Activated B cell treated with CpG ODN at 0.5 μM for 24 hours (primary cell): ENCODE measurements around the gene CLGN. TPM values are rescaled to one million over a fixed set of nuclear protein-coding genes. Genes with fewer than 3 reads are reported as not detected.

ENCODE experiments used
- ATAC-seq: fragments of 200-7000 bp; cut with Tn5 transposase; one replicate; pipeline ENCODE4 v1.10.0; 2021; ENCODE audit warnings: low read depth, mild to moderate bottlenecking, moderate library complexity
- CTCF ChIA-PET: fragments of 350-600 bp; sonication (Branson Sonifier 250); formaldehyde crosslinking; loops from one replicate; lab custom pipeline; 2021; ENCODE audit warnings: antibody characterized with exemption; lab: Charles Lee
- POLR2A ChIA-PET: fragments of 350-600 bp; sonication (Branson Sonifier 250); formaldehyde crosslinking; loops from one replicate; lab custom pipeline; 2021; ENCODE audit warnings: antibody characterized with exemption; lab: Charles Lee
- DNase-seq: peaks from one replicate; pipeline ENCODE4 v3.0.0; 2022
- H3K27ac Mint-ChIP-seq: one replicate; pipeline ENCODE4 v1.8.0; 2020; ENCODE audit warnings: mixed read lengths
- H3K27me3 Mint-ChIP-seq: one replicate; pipeline ENCODE4 v1.8.0; 2021; ENCODE audit warnings: mixed read lengths
- H3K36me3 Mint-ChIP-seq: one replicate; pipeline ENCODE4 v1.8.0; 2021; ENCODE audit warnings: low read depth, mixed read lengths
- H3K4me1 Mint-ChIP-seq: one replicate; pipeline ENCODE4 v1.8.0; 2021; ENCODE audit warnings: mixed read lengths
- H3K4me3 Mint-ChIP-seq: one replicate; pipeline ENCODE4 v1.8.0; 2020; ENCODE audit warnings: mild to moderate bottlenecking, mixed read lengths
- H3K9me3 Mint-ChIP-seq: one replicate; pipeline ENCODE4 v1.8.0; 2020; ENCODE audit warnings: mixed read lengths
- intact Hi-C: fragments of 100-400 bp; cut with micrococcal nuclease; formaldehyde crosslinking; loops from one replicate; pipeline ENCODE4 v1.15.1; 2024
- total RNA-seq: library from RNA; stranded (reverse); gene quantifications from 2 replicates; pipeline ENCODE4 v1.2.3, GENCODE V29; 2022
- TF ChIP-seq, protein P1 (sequence below): fragments of 200-600 bp; IDR thresholded peaks from one replicate; pipeline ENCODE4 v1.8.0; 2022; ENCODE audit warnings: antibody characterized with exemption, mild to moderate bottlenecking

Gene CLGN
- total RNA-seq, 1 donor from 2014 or later: not detected

DNA sequence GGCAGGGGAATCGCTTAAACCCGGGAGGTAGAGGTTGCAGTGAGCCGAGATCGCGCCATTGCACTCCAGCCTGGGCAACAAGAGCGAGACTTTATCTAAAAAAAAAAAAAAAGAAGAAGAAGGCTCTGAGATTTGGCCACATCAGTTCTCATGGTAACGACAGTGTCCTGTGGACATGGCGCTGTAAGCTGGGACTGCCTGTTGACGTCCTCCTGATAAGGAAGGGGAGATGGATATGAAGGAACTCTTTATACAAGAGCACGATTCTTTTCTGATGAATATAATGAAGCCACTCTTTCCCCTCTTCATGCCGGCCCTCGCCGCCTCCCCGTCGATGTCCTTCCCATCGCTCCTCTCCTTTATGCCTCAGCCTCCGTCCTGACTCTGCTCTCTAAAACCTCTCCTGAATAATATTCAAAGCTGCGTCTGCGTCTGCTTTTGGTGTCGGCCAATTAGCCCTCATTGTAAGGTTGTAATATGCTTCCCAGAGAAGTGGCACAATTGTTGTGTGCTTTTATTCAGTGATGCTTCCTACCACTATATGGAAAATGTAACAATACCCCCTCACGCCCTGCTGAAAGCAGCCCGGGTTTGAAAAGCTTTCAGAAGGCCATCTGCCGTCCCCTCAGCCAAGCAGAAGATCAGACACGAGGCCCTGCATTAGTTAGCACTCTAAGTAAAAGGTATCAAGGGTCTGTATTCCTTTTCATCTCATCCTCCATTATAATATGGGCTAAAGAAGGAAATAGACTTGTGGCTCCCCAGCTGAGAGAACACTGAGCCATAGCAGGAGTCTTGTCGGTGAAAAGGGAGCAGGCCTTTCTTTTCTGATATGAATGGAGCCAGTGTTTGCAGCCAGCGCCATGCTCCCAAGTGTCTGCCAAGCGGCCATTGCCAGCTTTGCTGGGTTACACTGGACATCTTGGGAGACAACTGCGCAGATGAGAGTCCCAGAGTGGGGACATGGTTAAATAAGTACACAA lies 76.1 kb downstream of the CLGN start:
- no peak for ATAC-seq
- Mint-ChIP-seq H3K27ac (no peak overlapping the region), H3K9me3 (no peaks in the 10 kb centered on the region), H3K4me1 (no peaks in the 10 kb centered on the region), H3K27me3 (peaks cover 10% of the 10 kb centered on the region), H3K36me3 (no peaks in the 10 kb centered on the region), H3K4me3 (no peak overlapping the region)
- intact Hi-C loops: no loop called here
- TF ChIP-seq, protein P1, sequence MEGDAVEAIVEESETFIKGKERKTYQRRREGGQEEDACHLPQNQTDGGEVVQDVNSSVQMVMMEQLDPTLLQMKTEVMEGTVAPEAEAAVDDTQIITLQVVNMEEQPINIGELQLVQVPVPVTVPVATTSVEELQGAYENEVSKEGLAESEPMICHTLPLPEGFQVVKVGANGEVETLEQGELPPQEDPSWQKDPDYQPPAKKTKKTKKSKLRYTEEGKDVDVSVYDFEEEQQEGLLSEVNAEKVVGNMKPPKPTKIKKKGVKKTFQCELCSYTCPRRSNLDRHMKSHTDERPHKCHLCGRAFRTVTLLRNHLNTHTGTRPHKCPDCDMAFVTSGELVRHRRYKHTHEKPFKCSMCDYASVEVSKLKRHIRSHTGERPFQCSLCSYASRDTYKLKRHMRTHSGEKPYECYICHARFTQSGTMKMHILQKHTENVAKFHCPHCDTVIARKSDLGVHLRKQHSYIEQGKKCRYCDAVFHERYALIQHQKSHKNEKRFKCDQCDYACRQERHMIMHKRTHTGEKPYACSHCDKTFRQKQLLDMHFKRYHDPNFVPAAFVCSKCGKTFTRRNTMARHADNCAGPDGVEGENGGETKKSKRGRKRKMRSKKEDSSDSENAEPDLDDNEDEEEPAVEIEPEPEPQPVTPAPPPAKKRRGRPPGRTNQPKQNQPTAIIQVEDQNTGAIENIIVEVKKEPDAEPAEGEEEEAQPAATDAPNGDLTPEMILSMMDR: no peak
- DNase-seq: no peak
- ChIA-PET POLR2A (no interaction called here), CTCF (no interaction called here)

DNA sequence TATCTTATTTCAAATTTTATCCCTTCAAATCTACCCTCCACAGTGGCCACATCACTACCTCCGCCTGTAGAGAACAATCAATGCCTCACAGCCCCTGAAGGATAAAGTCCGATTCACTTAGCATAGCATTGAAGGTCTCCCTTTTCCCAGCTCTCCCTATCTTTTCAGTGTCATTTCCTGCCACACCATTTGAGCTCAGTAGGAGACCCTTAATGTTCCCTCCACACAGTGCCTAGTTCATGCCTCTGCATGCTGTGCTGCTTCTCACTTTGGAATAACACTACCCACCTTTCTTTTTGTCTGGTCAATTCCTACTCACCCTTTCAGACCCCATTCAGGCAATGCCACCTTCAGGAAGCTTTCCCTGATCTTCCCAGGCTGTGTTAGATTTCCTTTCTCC lies 77.6 kb downstream of the CLGN start:
- CTCF ChIA-PET: interaction anchor here (0.7 to 1.4 kb wide), 2 partner anchors 10 to 127 kb away, joined by 3 to 4 read pairs; no protein-coding TSS in a partner anchor
- no peaks in the 10 kb centered on the region for H3K9me3 Mint-ChIP-seq
- DNase-seq (no peak), ATAC-seq (no peak)
- TF ChIP-seq, protein P1: no peak
- H3K4me3 Mint-ChIP-seq: no peak overlapping the region
- POLR2A ChIA-PET: no interaction called here
- no peak overlapping the region for H3K27ac Mint-ChIP-seq
- no peaks in the 10 kb centered on the region for H3K4me1 Mint-ChIP-seq
- H3K36me3 Mint-ChIP-seq: no peaks in the 10 kb centered on the region
- intact Hi-C loops: no loop called here
- peaks cover 12% of the 10 kb centered on the region for H3K27me3 Mint-ChIP-seq

DNA sequence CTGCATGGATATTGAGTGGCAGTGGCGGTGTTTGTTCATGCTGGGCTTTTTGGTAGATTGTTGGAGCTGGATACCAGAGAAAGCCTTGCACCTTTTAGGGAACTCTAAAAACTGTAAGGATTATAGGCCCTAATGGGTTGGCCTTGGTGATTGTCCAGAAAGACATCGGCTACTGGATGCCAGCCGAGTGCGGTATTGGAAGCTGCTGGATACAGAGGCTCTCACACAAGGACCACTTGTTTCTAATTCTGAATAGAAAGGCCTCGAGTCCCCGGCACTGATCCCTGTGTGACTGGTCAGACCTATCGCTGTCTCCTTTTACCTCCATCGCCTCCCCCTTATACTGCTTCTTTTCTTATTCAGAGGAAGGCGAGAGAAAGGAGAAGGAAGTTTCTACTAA lies 81.3 kb downstream of the CLGN start:
- no peaks in the 10 kb centered on the region for H3K36me3 Mint-ChIP-seq
- ATAC-seq (no peak), DNase-seq (no peak)
- POLR2A ChIA-PET: no interaction called here
- intact Hi-C loops: no loop called here
- no peak overlapping the region for H3K27ac Mint-ChIP-seq
- TF ChIP-seq, protein P1: no peak
- no peak overlapping the region for H3K4me3 Mint-ChIP-seq
- H3K4me1 Mint-ChIP-seq: peaks cover 4% of the 10 kb centered on the region
- H3K9me3 Mint-ChIP-seq: no peaks in the 10 kb centered on the region
- H3K27me3 Mint-ChIP-seq: peaks cover 12% of the 10 kb centered on the region
- CTCF ChIA-PET: no interaction called here

DNA sequence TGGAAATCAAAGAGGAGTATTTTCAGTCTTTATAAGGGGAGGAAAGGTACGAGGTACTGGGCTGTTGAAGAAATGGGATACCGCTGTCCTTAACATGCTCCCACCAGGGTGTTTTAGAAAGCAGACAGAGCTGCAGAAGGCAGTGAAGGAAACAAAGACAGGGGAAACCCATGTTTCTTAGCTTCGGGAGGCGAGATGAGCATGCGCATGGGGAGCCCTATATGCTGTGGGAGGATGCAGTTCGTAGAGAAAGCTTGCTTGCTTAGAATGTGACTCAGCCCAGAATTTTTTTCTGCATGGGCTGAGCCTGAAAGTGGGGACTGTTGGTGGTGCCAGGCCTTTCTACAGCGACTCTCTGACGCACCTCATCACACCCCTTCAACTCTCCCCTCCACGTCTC lies 82.8 kb downstream of the CLGN start:
- H3K4me1 Mint-ChIP-seq: peaks cover 4% of the 10 kb centered on the region
- H3K27me3 Mint-ChIP-seq: peaks cover 11% of the 10 kb centered on the region
- no peaks in the 10 kb centered on the region for H3K36me3 Mint-ChIP-seq
- CTCF ChIA-PET: no interaction called here
- DNase-seq: no peak
- TF ChIP-seq, protein P1: no peak
- no peak for ATAC-seq
- intact Hi-C loops: no loop called here
- no peak overlapping the region for H3K27ac Mint-ChIP-seq
- H3K9me3 Mint-ChIP-seq: no peaks in the 10 kb centered on the region
- POLR2A ChIA-PET: no interaction called here
- no peak overlapping the region for H3K4me3 Mint-ChIP-seq

DNA sequence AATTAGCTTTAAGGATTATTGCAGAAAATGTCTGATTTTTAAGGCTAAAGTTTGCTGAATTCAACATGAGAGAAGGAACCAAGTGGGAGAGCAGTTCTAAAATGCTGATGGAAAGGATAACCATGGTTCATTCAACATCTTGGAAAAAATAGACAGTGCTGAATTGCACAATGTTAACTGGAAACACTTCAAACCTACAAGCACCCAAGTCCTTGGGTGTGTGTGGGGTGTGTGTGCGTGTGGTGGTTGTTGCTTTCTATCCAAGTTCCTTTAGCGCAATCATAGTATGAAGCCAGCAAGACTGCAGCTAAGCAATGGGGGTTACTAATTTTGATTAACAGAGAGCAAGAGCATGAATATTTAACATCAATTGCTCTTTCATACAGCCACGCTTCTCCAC lies 83.3 kb downstream of the CLGN start:
- ATAC-seq (no peak), DNase-seq (no peak)
- CTCF ChIA-PET: no interaction called here
- Mint-ChIP-seq H3K36me3 (no peaks in the 10 kb centered on the region), H3K4me3 (no peak overlapping the region), H3K27me3 (peaks cover 7% of the 10 kb centered on the region), H3K27ac (no peak overlapping the region), H3K4me1 (peaks cover 4% of the 10 kb centered on the region), H3K9me3 (no peaks in the 10 kb centered on the region)
- TF ChIP-seq, protein P1: no peak
- intact Hi-C loops: no loop called here
- POLR2A ChIA-PET: no interaction called here
